OCI-LY7 (cell line): ENCODE measurements around the gene HOXA4.

ENCODE experiments used
- CTCF ChIP-seq: fragments of 200-600 bp; sonication (generic); conservative IDR thresholded peaks from 2 replicates; pipeline ENCODE4 v1.5.1; 2014; ENCODE audit warnings: mild to moderate bottlenecking, antibody characterized with exemption, low read length, moderate library complexity, mixed read lengths
- EZH2phosphoT487 ChIP-seq: fragments of 200-600 bp; sonication (generic); IDR thresholded peaks from 2 replicates; pipeline ENCODE4 v1.6.1; 2018; ENCODE audit warnings: low read depth, borderline replicate concordance, mild to moderate bottlenecking, mixed run types, antibody characterized with exemption, low read length, moderate library complexity, mixed read lengths

DNA sequence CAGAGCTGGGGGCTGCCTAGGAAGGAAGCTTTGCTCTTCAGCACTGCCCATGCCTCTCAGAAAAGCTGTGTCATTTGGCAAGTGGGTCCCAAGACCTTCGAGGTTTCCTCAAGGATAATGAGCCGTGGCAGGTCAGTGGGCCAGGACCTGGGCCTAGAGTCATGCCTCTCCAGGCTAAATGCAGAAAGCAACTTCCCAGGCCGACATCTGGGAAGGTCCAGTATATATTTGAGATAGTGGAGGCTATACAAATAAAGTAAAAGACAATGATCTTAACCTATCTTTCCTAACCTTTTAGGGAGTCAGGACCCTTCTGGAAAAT lies 45.9 kb upstream of the HOXA4 start:
- no peak for TF ChIP-seq CTCF
- TF ChIP-seq EZH2phosphoT487 = no peak
